KMS-11 (cell line): ENCODE data around the gene TBC1D22B.
"Not testable (repeated sequence)": the region's sequence is repeated elsewhere in the genome, so short reads cannot be mapped to it uniquely, and the experiment has no call there.

Experiments used
- H2AFZ ChIP-seq: fragments of 200-600 bp; sonication (generic); 2 replicates; pipeline ENCODE4 v1.6.1; 2016; ENCODE audit warnings: antibody characterized with exemption, mixed run types, low read depth
- H3K27ac ChIP-seq: fragments of 200-600 bp; sonication (generic); 2 replicates; pipeline ENCODE4 v1.6.1; 2016; ENCODE audit warnings: mild to moderate bottlenecking, mixed run types
- H3K27me3 ChIP-seq: fragments of 200-600 bp; sonication (generic); 2 replicates; pipeline ENCODE4 v1.6.1; 2017; ENCODE audit warnings: mild to moderate bottlenecking, low read depth, mixed run types, moderate library complexity; ENCODE audit not compliant: insufficient read depth
- H3K36me3 ChIP-seq: fragments of 200-600 bp; sonication (generic); 2 replicates; pipeline ENCODE4 v1.6.1; 2017; ENCODE audit warnings: mild to moderate bottlenecking, mixed run types; ENCODE audit not compliant: insufficient read depth
- H3K4me1 ChIP-seq: fragments of 200-600 bp; sonication (generic); 2 replicates; pipeline ENCODE4 v1.6.1; 2016; ENCODE audit warnings: mild to moderate bottlenecking, low read depth, mixed run types; ENCODE audit not compliant: poor library complexity, severe bottlenecking
- H3K4me2 ChIP-seq: fragments of 200-600 bp; sonication (generic); 2 replicates; pipeline ENCODE4 v1.7.0; 2016; ENCODE audit warnings: mild to moderate bottlenecking, mixed run types
- H3K4me3 ChIP-seq: fragments of 200-600 bp; sonication (generic); IDR thresholded peaks from 2 replicates; pipeline ENCODE4 v1.6.1; 2017; ENCODE audit warnings: low read depth, low read length, mixed read lengths; ENCODE audit not compliant: insufficient read depth
- H3K79me2 ChIP-seq: fragments of 200-600 bp; sonication (generic); 2 replicates; pipeline ENCODE4 v1.6.1; 2016; ENCODE audit warnings: low read depth, mixed run types; ENCODE audit not compliant: insufficient read depth
- H3K9ac ChIP-seq: fragments of 200-600 bp; sonication (generic); 2 replicates; pipeline ENCODE4 v1.6.1; 2016; ENCODE audit warnings: mild to moderate bottlenecking, mixed run types
- H4K20me1 ChIP-seq: fragments of 200-600 bp; sonication (generic); 2 replicates; pipeline ENCODE4 v1.6.1; 2016; ENCODE audit warnings: mild to moderate bottlenecking, mixed run types; ENCODE audit not compliant: insufficient read depth
- CTCF ChIP-seq: fragments of 200-600 bp; sonication (generic); conservative IDR thresholded peaks from 2 replicates; pipeline ENCODE4 v1.6.1; 2017; ENCODE audit warnings: low read depth, mild to moderate bottlenecking, antibody characterized with exemption, low read length, moderate library complexity, mixed read lengths

Gene TBC1D22B

GRCh38 chr6:37321101-37321500 is 63.5 kb downstream of the TBC1D22B start:
- Histone ChIP-seq H3K4me1 (peaks cover 7% of the 10 kb centered on the region), H3K27me3 (no peaks in the 10 kb centered on the region), H3K36me3 (no peaks in the 10 kb centered on the region), H3K79me2 (no peaks in the 10 kb centered on the region), H3K4me2 (no peak overlapping the region), H3K9ac (no peak overlapping the region), H4K20me1 (no peaks in the 10 kb centered on the region), H3K27ac (no peak overlapping the region), H2AFZ (no peak overlapping the region), H3K4me3 (no peak overlapping the region)
- no peak for TF ChIP-seq CTCF

GRCh38 chr6:37321516-37322415 is 64.2 kb downstream of the TBC1D22B start:
- H3K27ac ChIP-seq: no peak overlapping the region
- no peaks in the 10 kb centered on the region for H4K20me1 ChIP-seq
- TF ChIP-seq CTCF: no peak
- no peak overlapping the region for H3K4me2 ChIP-seq
- no peaks in the 10 kb centered on the region for H3K36me3 ChIP-seq
- peaks cover 7% of the 10 kb centered on the region for H3K4me1 ChIP-seq
- H3K9ac ChIP-seq: no peak overlapping the region
- no peaks in the 10 kb centered on the region for H3K79me2 ChIP-seq
- no peak overlapping the region for H2AFZ ChIP-seq
- H3K27me3 ChIP-seq: no peaks in the 10 kb centered on the region
- no peak overlapping the region for H3K4me3 ChIP-seq

GRCh38 chr6:37323580-37323979 is 66.0 kb downstream of the TBC1D22B start:
- H3K4me1 ChIP-seq: peaks cover 7% of the 10 kb centered on the region
- H3K27me3 ChIP-seq: no peaks in the 10 kb centered on the region
- no peaks in the 10 kb centered on the region for H4K20me1 ChIP-seq
- no peak overlapping the region for H3K4me3 ChIP-seq
- no peaks in the 10 kb centered on the region for H3K36me3 ChIP-seq
- H3K4me2 ChIP-seq: no peak overlapping the region
- H3K79me2 ChIP-seq: no peaks in the 10 kb centered on the region
- H2AFZ ChIP-seq: no peak overlapping the region
- no peak overlapping the region for H3K27ac ChIP-seq
- no peak overlapping the region for H3K9ac ChIP-seq
- TF ChIP-seq CTCF: no peak

- no peak overlapping the region for H3K4me3 ChIP-seq
- no peak for TF ChIP-seq CTCF
- H3K9ac ChIP-seq: no peak overlapping the region
- H3K36me3 ChIP-seq: no peaks in the 10 kb centered on the region
- no peak overlapping the region for H3K27ac ChIP-seq
- H3K79me2 ChIP-seq: no peaks in the 10 kb centered on the region
- no peak overlapping the region for H2AFZ ChIP-seq
- H3K27me3 ChIP-seq: no peaks in the 10 kb centered on the region
- no peak overlapping the region for H3K4me2 ChIP-seq
- peaks cover 7% of the 10 kb centered on the region for H3K4me1 ChIP-seq
- H4K20me1 ChIP-seq: no peaks in the 10 kb centered on the region
Observed at GRCh38 chr6:37324131-37325033, 66.8 kb downstream of the TBC1D22B start.

GRCh38 chr6:37330345-37330744 is 72.8 kb downstream of the TBC1D22B start:
- not testable (repeated sequence) for H3K4me3 ChIP-seq, H3K27ac ChIP-seq, H3K9ac ChIP-seq, H3K4me1 ChIP-seq, H3K27me3 ChIP-seq, H3K79me2 ChIP-seq, H4K20me1 ChIP-seq, H3K4me2 ChIP-seq, H2AFZ ChIP-seq, H3K36me3 ChIP-seq
